Measurements from ENCODE around the gene AK9.

The AK9 gene

DNA sequence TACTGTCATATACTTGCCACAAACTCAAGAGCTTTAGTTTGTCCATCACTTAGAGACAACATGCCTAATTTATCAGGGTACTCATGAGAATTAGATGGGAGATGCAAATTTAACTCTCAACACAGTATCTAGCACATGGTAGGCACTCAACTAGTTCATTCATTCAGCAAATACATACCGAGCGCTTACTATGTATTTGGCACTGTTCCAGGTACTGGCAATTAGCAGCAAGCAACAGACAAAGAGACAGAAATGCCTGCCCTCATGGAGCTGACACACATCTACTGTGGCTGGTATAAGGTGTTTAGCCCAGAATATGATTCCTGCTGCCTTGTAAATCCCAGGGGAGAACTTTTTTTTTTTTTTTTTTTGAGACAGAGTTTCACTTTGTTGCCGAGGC lies 240.2 kb downstream of the AK9 start:
- ATAC-seq, result no peak

DNA sequence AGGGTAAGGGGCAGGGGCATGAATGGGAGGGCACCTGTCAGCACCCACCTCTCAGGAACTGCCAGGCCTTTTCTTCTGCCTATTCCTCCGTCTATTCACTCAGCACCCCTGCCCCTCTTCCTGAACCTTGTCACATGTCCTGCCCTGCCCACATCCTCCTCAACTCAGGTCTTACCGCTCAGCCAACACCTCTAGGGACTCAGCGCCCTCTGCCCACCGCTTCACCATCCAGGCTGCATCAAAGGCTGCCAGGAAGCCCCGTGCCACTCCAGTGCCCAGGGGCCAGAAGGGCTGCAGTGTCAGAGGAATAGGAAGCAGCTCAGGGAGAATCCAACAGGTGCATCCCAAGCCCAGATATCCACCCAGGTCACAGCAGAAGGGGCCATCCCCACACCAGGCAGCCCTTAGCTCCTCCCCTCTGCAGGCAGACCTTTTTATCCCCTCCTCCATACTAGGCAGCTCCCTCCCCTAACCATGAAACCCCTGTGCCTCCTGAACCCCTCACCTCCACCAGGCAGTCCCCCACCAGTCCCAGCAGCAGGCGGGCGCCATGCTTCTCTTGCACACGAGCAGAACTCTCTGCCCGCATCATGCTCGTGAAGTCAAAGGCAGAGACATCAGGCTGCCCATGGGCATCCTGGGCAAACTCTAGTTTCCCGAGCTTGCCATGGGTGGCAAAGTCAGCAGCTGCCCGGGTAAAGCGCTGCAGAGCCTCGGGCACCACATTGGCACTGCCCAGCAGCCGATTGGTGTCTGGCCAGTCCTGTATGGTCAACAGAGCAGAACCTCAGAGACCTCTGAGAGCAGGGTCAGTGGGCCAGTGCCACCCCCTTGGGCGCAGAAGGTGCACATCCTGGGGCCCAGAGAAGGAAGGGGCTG lies 241.0 kb downstream of the AK9 start:
- TF ChIP-seq, protein P1, sequence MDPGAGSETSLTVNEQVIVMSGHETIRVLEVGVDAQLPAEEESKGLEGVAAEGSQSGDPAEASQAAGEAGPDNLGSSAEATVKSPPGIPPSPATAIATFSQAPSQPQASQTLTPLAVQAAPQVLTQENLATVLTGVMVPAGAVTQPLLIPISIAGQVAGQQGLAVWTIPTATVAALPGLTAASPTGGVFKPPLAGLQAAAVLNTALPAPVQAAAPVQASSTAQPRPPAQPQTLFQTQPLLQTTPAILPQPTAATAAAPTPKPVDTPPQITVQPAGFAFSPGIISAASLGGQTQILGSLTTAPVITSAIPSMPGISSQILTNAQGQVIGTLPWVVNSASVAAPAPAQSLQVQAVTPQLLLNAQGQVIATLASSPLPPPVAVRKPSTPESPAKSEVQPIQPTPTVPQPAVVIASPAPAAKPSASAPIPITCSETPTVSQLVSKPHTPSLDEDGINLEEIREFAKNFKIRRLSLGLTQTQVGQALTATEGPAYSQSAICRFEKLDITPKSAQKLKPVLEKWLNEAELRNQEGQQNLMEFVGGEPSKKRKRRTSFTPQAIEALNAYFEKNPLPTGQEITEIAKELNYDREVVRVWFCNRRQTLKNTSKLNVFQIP (CRISPR knock-in tag; IDR thresholded peaks at IDR 0.05; ENCODE audit: borderline replicate concordance, low read depth), result no peak
- TF ChIP-seq, protein P2, sequence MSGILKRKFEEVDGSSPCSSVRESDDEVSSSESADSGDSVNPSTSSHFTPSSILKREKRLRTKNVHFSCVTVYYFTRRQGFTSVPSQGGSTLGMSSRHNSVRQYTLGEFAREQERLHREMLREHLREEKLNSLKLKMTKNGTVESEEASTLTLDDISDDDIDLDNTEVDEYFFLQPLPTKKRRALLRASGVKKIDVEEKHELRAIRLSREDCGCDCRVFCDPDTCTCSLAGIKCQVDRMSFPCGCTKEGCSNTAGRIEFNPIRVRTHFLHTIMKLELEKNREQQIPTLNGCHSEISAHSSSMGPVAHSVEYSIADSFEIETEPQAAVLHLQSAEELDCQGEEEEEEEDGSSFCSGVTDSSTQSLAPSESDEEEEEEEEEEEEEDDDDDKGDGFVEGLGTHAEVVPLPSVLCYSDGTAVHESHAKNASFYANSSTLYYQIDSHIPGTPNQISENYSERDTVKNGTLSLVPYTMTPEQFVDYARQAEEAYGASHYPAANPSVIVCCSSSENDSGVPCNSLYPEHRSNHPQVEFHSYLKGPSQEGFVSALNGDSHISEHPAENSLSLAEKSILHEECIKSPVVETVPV (CRISPR knock-in tag; IDR thresholded peaks at IDR 0.05), result no peak
- TF ChIP-seq GLIS3 (CRISPR knock-in tag; IDR thresholded peaks at IDR 0.05) (no peak), CSDC2 (CRISPR knock-in tag; IDR thresholded peaks at IDR 0.05) (no peak), BACH2 (CRISPR knock-in tag; IDR thresholded peaks at IDR 0.05; ENCODE audit: borderline replicate concordance) (no peak), PPARA (CRISPR knock-in tag; IDR thresholded peaks at IDR 0.05; ENCODE audit: borderline replicate concordance) (no peak), TCF4 (CRISPR knock-in tag; IDR thresholded peaks at IDR 0.05; ENCODE audit: borderline replicate concordance) (no peak), ESRRG (CRISPR knock-in tag; IDR thresholded peaks at IDR 0.05) (no peak), ZNF565 (CRISPR knock-in tag; conservative IDR thresholded peaks at IDR 0.05; ENCODE audit: low read depth) (no peak), TOX (CRISPR knock-in tag; IDR thresholded peaks at IDR 0.05; ENCODE audit: borderline replicate concordance) (no peak)
- ATAC-seq, result no peak

More for the DNA sequence above, 240.2 kb downstream of the AK9 start:
- no peak for TF ChIP-seq PPARA (CRISPR knock-in tag; IDR thresholded peaks at IDR 0.05; ENCODE audit: borderline replicate concordance)
- no peak for TF ChIP-seq ZNF8 (CRISPR knock-in tag; IDR thresholded peaks at IDR 0.05)
- no peak for TF ChIP-seq SNAI2 (CRISPR knock-in tag; IDR thresholded peaks at IDR 0.05)
- no peak for TF ChIP-seq ESRRG (CRISPR knock-in tag; IDR thresholded peaks at IDR 0.05)
- TF ChIP-seq ARNTL (CRISPR knock-in tag; IDR thresholded peaks at IDR 0.05; ENCODE audit: borderline replicate concordance, low read depth), result no peak
- no peak for TF ChIP-seq CSDC2 (CRISPR knock-in tag; IDR thresholded peaks at IDR 0.05)
- TF ChIP-seq ISL1 (CRISPR knock-in tag; IDR thresholded peaks at IDR 0.05), result no peak

DNA sequence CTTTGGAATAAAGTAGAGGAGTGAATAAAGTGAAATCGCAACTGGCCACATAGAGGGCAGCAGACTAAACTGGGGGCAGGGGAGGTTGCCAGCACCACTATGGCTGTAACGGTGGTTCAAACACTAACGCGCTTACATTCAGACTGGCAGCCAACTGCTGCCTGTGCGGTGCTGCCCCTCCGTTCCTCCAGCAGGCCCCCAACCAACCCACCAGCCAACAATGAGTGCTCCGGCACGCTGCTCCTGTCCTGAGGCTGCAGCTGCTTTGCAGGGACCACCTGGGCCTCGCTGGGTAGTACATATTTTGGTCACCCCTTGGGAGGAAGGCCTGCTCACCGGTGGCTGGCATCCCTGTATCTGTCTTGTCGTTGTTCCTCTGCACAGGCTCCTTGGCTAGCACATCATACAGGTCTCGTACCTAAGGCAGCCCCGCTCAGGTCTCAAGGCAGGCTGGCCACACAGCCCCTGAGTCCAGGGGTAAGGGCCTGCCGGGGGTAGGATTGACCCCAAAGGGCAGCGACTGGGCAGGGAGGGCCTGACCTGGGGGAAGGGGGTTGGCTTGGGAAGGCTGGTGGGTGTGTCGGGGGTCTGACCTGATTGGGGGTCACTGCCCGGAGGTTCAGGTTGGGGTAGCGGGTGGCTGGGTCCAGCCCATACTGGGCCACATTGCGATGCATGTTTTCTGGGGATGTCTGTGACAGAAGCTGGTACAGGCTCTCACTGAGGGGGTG lies 241.8 kb downstream of the AK9 start:
- ATAC-seq, result no peak
- TF ChIP-seq ESRRG (CRISPR knock-in tag; IDR thresholded peaks at IDR 0.05) (no peak), ZFP30 (CRISPR knock-in tag; IDR thresholded peaks at IDR 0.05) (no peak), TCF4 (CRISPR knock-in tag; IDR thresholded peaks at IDR 0.05; ENCODE audit: borderline replicate concordance) (no peak), CSDC2 (CRISPR knock-in tag; IDR thresholded peaks at IDR 0.05) (no peak), RARB (CRISPR knock-in tag; IDR thresholded peaks at IDR 0.05) (no peak)
- TF ChIP-seq, protein P1 (CRISPR knock-in tag; IDR thresholded peaks at IDR 0.05; ENCODE audit: borderline replicate concordance, low read depth), result no peak

DNA sequence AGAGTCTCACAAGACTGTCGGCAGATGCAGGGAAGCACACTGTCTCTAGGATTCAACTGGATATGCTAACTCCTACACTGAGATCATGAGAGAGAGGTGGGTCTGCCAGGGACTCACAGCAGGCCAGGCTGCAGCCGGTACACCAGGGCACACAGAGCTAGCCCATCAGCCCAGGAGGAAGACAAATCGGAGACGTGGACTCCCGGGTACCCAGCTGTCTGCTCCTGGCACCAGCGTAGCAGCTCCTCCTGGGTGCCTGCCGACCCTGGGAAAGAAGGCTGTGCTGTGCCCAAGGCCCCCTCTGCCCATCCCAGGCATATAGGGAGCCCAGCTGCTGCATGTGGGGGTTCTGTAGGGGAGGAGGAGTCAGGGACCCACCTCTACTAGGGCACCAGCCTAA lies 242.4 kb downstream of the AK9 start:
- ATAC-seq, result no peak
- TF ChIP-seq, protein P2 (CRISPR knock-in tag; IDR thresholded peaks at IDR 0.05), result no peak
- TF ChIP-seq, protein P3, sequence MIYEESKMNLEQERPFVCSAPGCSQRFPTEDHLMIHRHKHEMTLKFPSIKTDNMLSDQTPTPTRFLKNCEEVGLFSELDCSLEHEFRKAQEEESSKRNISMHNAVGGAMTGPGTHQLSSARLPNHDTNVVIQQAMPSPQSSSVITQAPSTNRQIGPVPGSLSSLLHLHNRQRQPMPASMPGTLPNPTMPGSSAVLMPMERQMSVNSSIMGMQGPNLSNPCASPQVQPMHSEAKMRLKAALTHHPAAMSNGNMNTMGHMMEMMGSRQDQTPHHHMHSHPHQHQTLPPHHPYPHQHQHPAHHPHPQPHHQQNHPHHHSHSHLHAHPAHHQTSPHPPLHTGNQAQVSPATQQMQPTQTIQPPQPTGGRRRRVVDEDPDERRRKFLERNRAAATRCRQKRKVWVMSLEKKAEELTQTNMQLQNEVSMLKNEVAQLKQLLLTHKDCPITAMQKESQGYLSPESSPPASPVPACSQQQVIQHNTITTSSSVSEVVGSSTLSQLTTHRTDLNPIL (CRISPR knock-in tag; IDR thresholded peaks at IDR 0.05; ENCODE audit: low read depth), result no peak
- TF ChIP-seq ESRRG (CRISPR knock-in tag; IDR thresholded peaks at IDR 0.05), result no peak
- no peak for TF ChIP-seq SNAI2 (CRISPR knock-in tag; IDR thresholded peaks at IDR 0.05)
- no peak for TF ChIP-seq ZC3H10 (CRISPR knock-in tag; IDR thresholded peaks at IDR 0.05)
- no peak for TF ChIP-seq ZNF8 (CRISPR knock-in tag; IDR thresholded peaks at IDR 0.05)
- TF ChIP-seq ZFP3 (CRISPR knock-in tag; IDR thresholded peaks at IDR 0.05), result no peak

Measured in SK-N-SH treated with all-trans-retinoic acid at 6 μM for 48 hours (cell line).